HTERT RPE-1 (cell line): Measurements from ENCODE around the gene BAG2.

ENCODE experiments used
- in situ Hi-C: fragments of 300-500 bp; cut with MboI; formaldehyde crosslinking; loops from 4 replicates; pipeline ENCODE4 v1.14.3; 2020; ENCODE audit warnings: low sequenced_read_pairs

The BAG2 gene

DNA sequence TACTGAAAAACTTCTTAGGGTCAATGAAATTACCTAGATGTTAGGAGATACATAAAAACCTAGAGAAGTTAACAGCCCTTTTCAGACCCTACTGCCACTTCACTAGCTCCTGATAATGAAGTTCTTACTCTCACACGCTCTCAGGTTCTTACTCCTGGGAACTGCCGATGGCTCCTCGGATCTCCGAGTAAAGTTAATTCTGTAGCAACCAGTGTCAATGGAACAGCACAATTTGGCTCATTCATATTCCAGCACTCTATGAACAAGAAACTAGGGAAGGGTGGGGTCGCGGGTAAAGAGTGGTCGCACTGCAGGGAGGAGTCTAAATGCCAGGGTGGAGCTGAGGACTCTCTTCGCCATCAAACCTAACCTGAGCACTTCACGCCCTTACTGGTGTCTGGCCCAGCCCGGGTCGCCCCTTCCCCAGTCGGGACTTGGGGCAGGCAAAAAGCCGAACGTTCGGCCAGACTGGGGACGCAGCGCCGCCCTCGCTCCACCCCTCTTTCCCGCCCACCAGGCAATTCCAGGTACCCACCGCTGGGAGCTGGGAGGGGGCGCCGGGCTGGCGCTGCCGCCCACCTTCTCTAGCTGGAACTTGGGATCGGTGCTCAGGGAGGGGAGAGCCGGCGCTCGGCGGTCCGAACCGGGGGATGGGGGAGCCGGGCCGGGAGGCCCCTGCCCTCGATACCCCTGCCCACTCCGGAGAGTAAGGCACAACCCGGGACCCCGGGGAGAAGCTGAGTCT, 49.2 kb downstream of the BAG2 start:
- in situ Hi-C loops = no loop called here

- in situ Hi-C loops = no loop called here
Measured at GRCh38 chr6:57221936-57222742, 50.0 kb downstream of the BAG2 start, which contains the start of gene RAB23. Gene RAB23 (minus strand): TSS chr6:57222307. CDS start chr6:57210380, 11,927 bp downstream.

- in situ Hi-C loops = no loop called here
Measured at GRCh38 chr6:57222743-57223077, 50.6 kb downstream of the BAG2 start.

- in situ Hi-C loops = no loop called here
Measured at GRCh38 chr6:57224769-57225515, 52.8 kb downstream of the BAG2 start.

DNA sequence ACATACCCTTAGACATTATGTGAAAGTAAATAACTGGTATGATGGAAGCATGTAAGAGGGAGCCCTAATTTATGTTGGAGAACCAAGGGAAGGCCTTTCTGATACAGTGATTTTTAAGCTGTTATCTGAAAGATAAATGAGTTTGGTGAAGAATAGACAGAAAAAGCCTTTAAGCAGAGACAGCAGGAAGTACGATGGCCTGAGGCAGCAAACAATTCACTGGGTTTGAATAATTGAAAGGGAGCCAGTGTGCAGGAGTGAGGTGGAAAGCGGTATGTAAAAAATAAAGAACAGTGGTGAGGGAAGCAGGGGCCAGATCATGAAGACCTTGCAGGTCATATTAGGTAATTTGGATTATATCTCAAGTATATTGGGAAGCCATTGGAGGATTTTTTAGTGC, 54.1 kb downstream of the BAG2 start:
- in situ Hi-C loops = no loop called here
